ENCODE results near the gene CARD11.

- TF ChIP-seq YY1 (IDR thresholded peaks at IDR 0.05; ENCODE audit: low read depth) (no peak), CTCF (IDR thresholded peaks at IDR 0.05) (no peak), SIN3A (IDR thresholded peaks at IDR 0.05; ENCODE audit: borderline replicate concordance, low read depth, low read length) (no peak), FOSL2 (IDR thresholded peaks at IDR 0.05; ENCODE audit: borderline replicate concordance, low read depth) (no peak), EP300 (IDR thresholded peaks at IDR 0.05; ENCODE audit: borderline replicate concordance in 1 of 2, low read depth in 1 of 2, low read length in 1 of 2) (no peak), GABPA (IDR thresholded peaks at IDR 0.05; ENCODE audit: low read depth) (no peak), RFX5 (IDR thresholded peaks at IDR 0.05; ENCODE audit: low read length) (no peak), JUND (IDR thresholded peaks at IDR 0.05) (no peak), NFIC (IDR thresholded peaks at IDR 0.05; ENCODE audit: borderline replicate concordance) (no peak), TAF1 (IDR thresholded peaks at IDR 0.05; ENCODE audit: borderline replicate concordance, low read depth, low read length) (no peak), FOXM1 (IDR thresholded peaks at IDR 0.05; ENCODE audit: low read depth) (no peak)
These were observed 84.5 kb downstream of the CARD11 start for GRCh38 chr7:2959103-2959680.

Data from SK-N-SH (cell line).